AML-193 (cell line): ENCODE measurements around the gene NAT8L.

ENCODE experiments used
- DNase-seq, 2 experiments: peaks; one replicate each; lab custom pipeline; 2025; lab: John Stamatoyannopoulos, UW

NAT8L gene

GRCh38 chr4:2045518-2045951, 13.6 kb upstream of the NAT8L start:
- no peak for DNase-seq

GRCh38 chr4:2046031-2046961, 12.8 kb upstream of the NAT8L start:
- no peak for DNase-seq

GRCh38 chr4:2047031-2047660, 12.0 kb upstream of the NAT8L start:
- DNase-seq, result no peak

GRCh38 chr4:2047781-2048581, 11.1 kb upstream of the NAT8L start:
- DNase-seq, result no peak

GRCh38 chr4:2048831-2049230, 10.3 kb upstream of the NAT8L start:
- DNase-seq, result no peak

GRCh38 chr4:2049381-2049780, 9.7 kb upstream of the NAT8L start:
- no peak for DNase-seq

- DNase-seq, result no peak
These were observed 9.3 kb upstream of the NAT8L start for GRCh38 chr4:2049811-2050210.

- DNase-seq, result no peak
These were observed 8.0 kb upstream of the NAT8L start for GRCh38 chr4:2051086-2051485.

GRCh38 chr4:2054217-2054616, 4.9 kb upstream of the NAT8L start:
- no peak for DNase-seq

- DNase-seq, result no peak
These were observed 1.6 kb upstream of the NAT8L start for GRCh38 chr4:2057382-2058065.

GRCh38 chr4:2058264-2059045, 672 bp upstream of the NAT8L start:
- DNase-seq, result no peak

- DNase-seq, result no peak
These were observed 837 bp downstream of the NAT8L start for GRCh38 chr4:2059726-2060602.

GRCh38 chr4:2060611-2061185, 1.6 kb downstream of the NAT8L start:
- DNase-seq, result no peak

GRCh38 chr4:2061186-2062131, 2.3 kb downstream of the NAT8L start:
- DNase-seq, result no peak

- DNase-seq, result no peak
These were observed 3.2 kb downstream of the NAT8L start for GRCh38 chr4:2062168-2062807.

- DNase-seq, result no peak
These were observed 3.8 kb downstream of the NAT8L start for GRCh38 chr4:2062808-2063524.

- no peak for DNase-seq
These were observed 4.6 kb downstream of the NAT8L start for GRCh38 chr4:2063557-2064275.
